Mucosa of gallbladder (tissue), 1 donor: ENCODE results near the gene MOSPD3. TPM values are rescaled to one million over a fixed set of nuclear protein-coding genes. Genes with fewer than 3 reads are reported as not detected.

Experiments
- total RNA-seq: library from RNA; stranded (reverse); gene quantifications from one replicate; pipeline ENCODE4 v1.2.1, GENCODE V29; 2021
- donor health status: DM: no; HTN: no; CAD: no.

Gene MOSPD3
- total RNA-seq, 1 donor from 2014 or later: 34.8 TPM

Other genes with a start within 250 kb of the MOSPD3 start
- 8.0 TPM for gene PILRA, start 239.1 kb upstream of the MOSPD3 start, total RNA-seq
- gene ZCWPW1, start 183.8 kb upstream of the MOSPD3 start, total RNA-seq: 4.6 TPM
- gene MEPCE, start 182.7 kb upstream of the MOSPD3 start, total RNA-seq: 40.5 TPM
- gene PPP1R35, start 176.0 kb upstream of the MOSPD3 start, total RNA-seq: 36.3 TPM
- gene SPACDR, start 148.3 kb upstream of the MOSPD3 start, total RNA-seq: 1.2 TPM
- gene TSC22D4, start 133.3 kb upstream of the MOSPD3 start, total RNA-seq: 78.2 TPM
- 1.2 TPM for gene NYAP1, start 128.6 kb upstream of the MOSPD3 start, total RNA-seq
- 102 TPM for gene AGFG2, start 73.3 kb upstream of the MOSPD3 start, total RNA-seq
- gene SAP25, start 38.6 kb upstream of the MOSPD3 start, total RNA-seq: 13.3 TPM
- gene LRCH4, start 26.4 kb upstream of the MOSPD3 start, total RNA-seq: 131 TPM
- 1.6 TPM for gene FBXO24, start 26.2 kb upstream of the MOSPD3 start, total RNA-seq
- 55.4 TPM for gene PCOLCE, start 10.2 kb upstream of the MOSPD3 start, total RNA-seq
- 13.8 TPM for gene TFR2, start 29.0 kb downstream of the MOSPD3 start, total RNA-seq
- gene ACTL6B, start 43.9 kb downstream of the MOSPD3 start, total RNA-seq: 0.14 TPM
- 236 TPM for gene GNB2, start 61.2 kb downstream of the MOSPD3 start, total RNA-seq
- 56.2 TPM for gene GIGYF1, start 81.7 kb downstream of the MOSPD3 start, total RNA-seq
- 25.9 TPM for gene POP7, start 93.6 kb downstream of the MOSPD3 start, total RNA-seq
- gene EPO, start 107.9 kb downstream of the MOSPD3 start, total RNA-seq: not detected
- not detected for gene ZAN, start 121.1 kb downstream of the MOSPD3 start, total RNA-seq
- gene EPHB4, start 215.0 kb downstream of the MOSPD3 start, total RNA-seq: 165 TPM
- gene SLC12A9, start 240.2 kb downstream of the MOSPD3 start, total RNA-seq: 76.1 TPM